GM23338 (cell line): Measurements from ENCODE around the gene B4GALT2. TPM values are rescaled to one million over a fixed set of nuclear protein-coding genes. Genes with fewer than 3 reads are reported as not detected.

Experiments used
- ATAC-seq: fragments of 200-7000 bp; cut with Tn5 transposase; 3 replicates; pipeline ENCODE4 v1.9.1; 2020
- DNase-seq: peaks from one replicate; pipeline ENCODE4 v3.0.0-alpha.2; 2015; ENCODE audit warnings: low spot score
- H2AFZ ChIP-seq: fragments of 200-600 bp; sonication (generic); 2 replicates; pipeline ENCODE4 v1.8.0; 2016; ENCODE audit warnings: antibody characterized with exemption, mild to moderate bottlenecking, moderate library complexity
- H3F3A ChIP-seq: fragments of 200-600 bp; sonication (generic); replicated peaks from 2 replicates; pipeline ENCODE4 v1.8.0; 2017; ENCODE audit warnings: antibody characterized with exemption, mixed run types, low read depth
- H3K27ac ChIP-seq: fragments of 200-600 bp; sonication (generic); 2 replicates; pipeline ENCODE4 v1.6.1; 2016; ENCODE audit warnings: low read depth
- H3K27me3 ChIP-seq: fragments of 200-600 bp; sonication (generic); 2 replicates; pipeline ENCODE4 v1.8.0; 2016; ENCODE audit warnings: mild to moderate bottlenecking, mixed run types, moderate library complexity; ENCODE audit not compliant: insufficient read depth
- H3K36me3 ChIP-seq: fragments of 200-600 bp; sonication (generic); 2 replicates; pipeline ENCODE4 v1.8.0; 2016; ENCODE audit warnings: mild to moderate bottlenecking; ENCODE audit not compliant: insufficient read depth
- H3K4me1 ChIP-seq: fragments of 200-600 bp; sonication (generic); 2 replicates; pipeline ENCODE4 v1.8.0; 2016; ENCODE audit warnings: mild to moderate bottlenecking, moderate library complexity; ENCODE audit not compliant: insufficient read depth
- H3K4me2 ChIP-seq: fragments of 200-600 bp; sonication (generic); 2 replicates; pipeline ENCODE4 v1.7.1; 2017; ENCODE audit warnings: mixed run types
- H3K4me3 ChIP-seq: fragments of 200-600 bp; sonication (generic); 2 replicates; pipeline ENCODE4 v1.6.1; 2016; ENCODE audit warnings: mixed run types
- H3K79me2 ChIP-seq: fragments of 200-600 bp; sonication (generic); replicated peaks from 2 replicates; pipeline ENCODE4 v1.8.0; 2017; ENCODE audit warnings: mild to moderate bottlenecking; ENCODE audit not compliant: insufficient read depth
- H3K9me2 ChIP-seq: fragments of 200-600 bp; sonication (generic); 2 replicates; pipeline ENCODE4 v1.8.0; 2017; ENCODE audit not compliant: insufficient read depth
- H4K20me1 ChIP-seq: fragments of 200-600 bp; sonication (generic); replicated peaks from 2 replicates; pipeline ENCODE4 v1.8.0; 2017; ENCODE audit warnings: mild to moderate bottlenecking; ENCODE audit not compliant: insufficient read depth
- H3K27ac Mint-ChIP-seq: 2 replicates; pipeline ENCODE4 v1.8.0; 2020; ENCODE audit warnings: inconsistent platforms, mild to moderate bottlenecking, moderate library complexity, mixed read lengths
- H3K27me3 Mint-ChIP-seq: 3 replicates; pipeline ENCODE4 v1.8.0; 2022; ENCODE audit warnings: low read depth, mild to moderate bottlenecking, moderate library complexity, mixed read lengths, inconsistent platforms; ENCODE audit not compliant: insufficient read depth, poor library complexity
- H3K36me3 Mint-ChIP-seq: 3 replicates; pipeline ENCODE4 v1.8.0; 2021; ENCODE audit warnings: low read depth, mild to moderate bottlenecking, inconsistent platforms, moderate library complexity, mixed read lengths
- H3K4me1 Mint-ChIP-seq: 3 replicates; pipeline ENCODE4 v1.8.0; 2020; ENCODE audit warnings: mild to moderate bottlenecking, inconsistent platforms, mixed read lengths
- H3K4me3 Mint-ChIP-seq: 3 replicates; pipeline ENCODE4 v1.8.0; 2021; ENCODE audit warnings: moderate library complexity, mild to moderate bottlenecking, inconsistent platforms, mixed read lengths
- H3K9me3 Mint-ChIP-seq: 3 replicates; pipeline ENCODE4 v1.8.0; 2020; ENCODE audit warnings: moderate library complexity, mild to moderate bottlenecking, inconsistent platforms, mixed read lengths
- CTCF ChIP-seq, 2 experiments: fragments of 200-600 bp in 1 of 2; sonication (generic) in 1 of 2; conservative IDR thresholded peaks; 2 replicates each; pipeline versions ENCODE4 v1.5.1 to v1.6.1; 2016 to 2017; ENCODE audit warnings: antibody characterized with exemption in 2 of 2, low read depth in 2 of 2, mild to moderate bottlenecking in 2 of 2, moderate library complexity in 1 of 2
- EZH2phosphoT487 ChIP-seq: fragments of 200-600 bp; sonication (generic); IDR thresholded peaks from one replicate; pipeline ENCODE4 v1.8.1; 2018; ENCODE audit warnings: antibody characterized with exemption; ENCODE audit not compliant: unreplicated experiment
- JUNB ChIP-seq: IDR thresholded peaks from one replicate; pipeline ENCODE4 v1.6.1; 2016; ENCODE audit warnings: antibody characterized with exemption; ENCODE audit not compliant: unreplicated experiment
- NANOG ChIP-seq: IDR thresholded peaks from 2 replicates; pipeline ENCODE4 v1.6.1; 2016; ENCODE audit warnings: antibody characterized with exemption, borderline replicate concordance
- POLR2AphosphoS5 ChIP-seq: IDR thresholded peaks from 2 replicates; pipeline ENCODE4 v1.6.1; 2016; ENCODE audit warnings: antibody characterized with exemption, low read depth
- STAT1 ChIP-seq: IDR thresholded peaks from one replicate; pipeline ENCODE4 v1.6.1; 2016; ENCODE audit warnings: antibody characterized with exemption; ENCODE audit not compliant: unreplicated experiment
- ZNF331 ChIP-seq: fragments of 250-450 bp; sonication (Bioruptor Pico); IDR thresholded peaks from 2 replicates; pipeline ENCODE4 v1.5.0; 2020; ENCODE audit warnings: low read depth, mild to moderate bottlenecking, moderate library complexity
- ZNF462 ChIP-seq: fragments of 250-450 bp; sonication (Bioruptor Pico); IDR thresholded peaks from 2 replicates; pipeline ENCODE4 v1.5.0; 2020; ENCODE audit warnings: mild to moderate bottlenecking, moderate library complexity
- polyA plus RNA-seq: library from polyadenylated mRNA; unstranded; fragments of >200 nt; fragmentation: Nextera tagmentation; extraction: Ambion mirVana; gene quantifications from 2 replicates; pipeline ENCODE4 v1.2.1, GENCODE V29; 2016
- total RNA-seq: library from RNA; depleted of rRNA; stranded (reverse); fragments of >200 nt; shearing (Covaris generic); gene quantifications from 2 replicates; pipeline ENCODE4 v1.2.3, GENCODE V29; 2014

The B4GALT2 gene
- total and polyA plus RNA-seq, 2 experiments from 2014 or later = 22.4 to 63.1 TPM

- no peak overlapping the region for H3K27ac ChIP-seq
- no peak for TF ChIP-seq EZH2phosphoT487
- TF ChIP-seq CTCF (conservative IDR thresholded peaks at IDR 0.05; ENCODE audit: low read depth in 2 of 2) = no peak
- no peak for TF ChIP-seq POLR2AphosphoS5
- TF ChIP-seq NANOG = no peak
- TF ChIP-seq ZNF462 (CRISPR knock-in tag) = no peak
- TF ChIP-seq ZNF331 (CRISPR knock-in tag) = no peak
- no peak for TF ChIP-seq JUNB
- TF ChIP-seq STAT1 = no peak
Measured at GRCh38 chr1:43954036-43954435, 25.0 kb upstream of the B4GALT2 start.

More at GRCh38 chr1:43954036-43954435, 25.0 kb upstream of the B4GALT2 start:
- Histone ChIP-seq H3K36me3 (no peaks in the 10 kb centered on the region), H3K4me1 (peaks cover 3% of the 10 kb centered on the region; the same call in 1 of the 2 replicates), H3K4me3 (no peak overlapping the region), H3K4me2 (no peak overlapping the region), H3F3A (no peaks in the 10 kb centered on the region), H3K9me2 (no peaks in the 10 kb centered on the region), H4K20me1 (no peaks in the 10 kb centered on the region; the same call in 1 of the 2 replicates), H3K27me3 (no peaks in the 10 kb centered on the region), H3K79me2 (0 out of 2 replicates have a peak, but pooled peaks cover 4% of the 10 kb centered on the region), H2AFZ (no peak overlapping the region)
- Mint-ChIP-seq H3K4me3 (no peak overlapping the region), H3K4me1 (peaks cover 10% of the 10 kb centered on the region), H3K36me3 (no peaks in the 10 kb centered on the region; the same call in 2 of the 3 replicates), H3K27ac (no peak overlapping the region), H3K9me3 (no peaks in the 10 kb centered on the region), H3K27me3 (peaks cover 16% of the 10 kb centered on the region)
- no peak for ATAC-seq
- no peak for DNase-seq
